ENCODE results near the gene TRIM44. TPM values are rescaled to one million over a fixed set of nuclear protein-coding genes. Genes with fewer than 3 reads are reported as not detected.

Gene TRIM44
- total RNA-seq, 1 donor from 2014 or later, result 53.3 TPM

- Mint-ChIP-seq H3K27me3 (ENCODE audit: unreplicated experiment) (no peaks in the 10 kb centered on the region), H3K27ac (ENCODE audit: unreplicated experiment) (no peak overlapping the region), H3K4me3 (ENCODE audit: unreplicated experiment) (no peak overlapping the region), H3K9me3 (ENCODE audit: unreplicated experiment) (peaks cover 8% of the 10 kb centered on the region), H3K36me3 (ENCODE audit: unreplicated experiment) (peaks cover 4% of the 10 kb centered on the region), H3K4me1 (ENCODE audit: low read depth, unreplicated experiment) (peaks cover 15% of the 10 kb centered on the region)
- no peak for DNase-seq
- TF ChIP-seq CTCF (IDR thresholded peaks at IDR 0.05; ENCODE audit: partially characterized antibody, unreplicated experiment), result no peak
These were observed 134.0 kb downstream of the TRIM44 start for GRCh38 chr11:35796562-35796961.

- H3K4me3 Mint-ChIP-seq (ENCODE audit: unreplicated experiment), result no peak overlapping the region
- peaks cover 4% of the 10 kb centered on the region for H3K36me3 Mint-ChIP-seq (ENCODE audit: unreplicated experiment)
- no peak for TF ChIP-seq CTCF (IDR thresholded peaks at IDR 0.05; ENCODE audit: partially characterized antibody, unreplicated experiment)
- no peaks in the 10 kb centered on the region for H3K27me3 Mint-ChIP-seq (ENCODE audit: unreplicated experiment)
- H3K4me1 Mint-ChIP-seq (ENCODE audit: low read depth, unreplicated experiment), result peaks cover 4% of the 10 kb centered on the region
- no peak for DNase-seq
- H3K27ac Mint-ChIP-seq (ENCODE audit: unreplicated experiment), result no peak overlapping the region
- H3K9me3 Mint-ChIP-seq (ENCODE audit: unreplicated experiment), result peaks cover 5% of the 10 kb centered on the region
These were observed 135.8 kb downstream of the TRIM44 start for GRCh38 chr11:35798423-35798822.

- Mint-ChIP-seq H3K4me1 (ENCODE audit: low read depth, unreplicated experiment) (peaks cover 4% of the 10 kb centered on the region), H3K27me3 (ENCODE audit: unreplicated experiment) (no peaks in the 10 kb centered on the region), H3K36me3 (ENCODE audit: unreplicated experiment) (peaks cover 4% of the 10 kb centered on the region), H3K27ac (ENCODE audit: unreplicated experiment) (no peak overlapping the region), H3K9me3 (ENCODE audit: unreplicated experiment) (peaks cover 5% of the 10 kb centered on the region), H3K4me3 (ENCODE audit: unreplicated experiment) (no peak overlapping the region)
- DNase-seq, result no peak
- TF ChIP-seq CTCF (IDR thresholded peaks at IDR 0.05; ENCODE audit: partially characterized antibody, unreplicated experiment), result no peak
These were observed 136.4 kb downstream of the TRIM44 start for GRCh38 chr11:35798983-35799382.

GRCh38 chr11:35799655-35800054 is 137.1 kb downstream of the TRIM44 start:
- no peak overlapping the region for H3K4me3 Mint-ChIP-seq (ENCODE audit: unreplicated experiment)
- peaks cover 5% of the 10 kb centered on the region for H3K9me3 Mint-ChIP-seq (ENCODE audit: unreplicated experiment)
- peak; percentile 53 for TF ChIP-seq CTCF (IDR thresholded peaks at IDR 0.05; ENCODE audit: partially characterized antibody, unreplicated experiment)
- H3K36me3 Mint-ChIP-seq (ENCODE audit: unreplicated experiment), result peaks cover 4% of the 10 kb centered on the region
- no peak for DNase-seq
- peaks cover 8% of the 10 kb centered on the region for H3K4me1 Mint-ChIP-seq (ENCODE audit: low read depth, unreplicated experiment)
- no peaks in the 10 kb centered on the region for H3K27me3 Mint-ChIP-seq (ENCODE audit: unreplicated experiment)
- H3K27ac Mint-ChIP-seq (ENCODE audit: unreplicated experiment), result no peak overlapping the region

GRCh38 chr11:35800970-35801953 is 138.7 kb downstream of the TRIM44 start:
- Mint-ChIP-seq H3K36me3 (ENCODE audit: unreplicated experiment) (peaks cover 4% of the 10 kb centered on the region), H3K4me3 (ENCODE audit: unreplicated experiment) (no peak overlapping the region), H3K9me3 (ENCODE audit: unreplicated experiment) (peaks cover 5% of the 10 kb centered on the region), H3K27me3 (ENCODE audit: unreplicated experiment) (no peaks in the 10 kb centered on the region), H3K4me1 (ENCODE audit: low read depth, unreplicated experiment) (peaks cover 10% of the 10 kb centered on the region), H3K27ac (ENCODE audit: unreplicated experiment) (no peak overlapping the region)
- no peak for TF ChIP-seq CTCF (IDR thresholded peaks at IDR 0.05; ENCODE audit: partially characterized antibody, unreplicated experiment)
- DNase-seq, result no peak

Data from glutamatergic neuron (in vitro differentiated cells).